GM23338 (cell line): ENCODE measurements around the gene TAOK1. TPM values are rescaled to one million over a fixed set of nuclear protein-coding genes. Genes with fewer than 3 reads are reported as not detected.
A peak's percentile ranks its signal among the peaks of the same experiment; 100 is the strongest.

Experiments used
- ATAC-seq: fragments of 200-7000 bp; cut with Tn5 transposase; 3 replicates; pipeline ENCODE4 v1.9.1; 2020
- DNase-seq: peaks from one replicate; pipeline ENCODE4 v3.0.0-alpha.2; 2015; ENCODE audit warnings: low spot score
- H2AFZ ChIP-seq: fragments of 200-600 bp; sonication (generic); 2 replicates; pipeline ENCODE4 v1.8.0; 2016; ENCODE audit warnings: antibody characterized with exemption, mild to moderate bottlenecking, moderate library complexity
- H3F3A ChIP-seq: fragments of 200-600 bp; sonication (generic); replicated peaks from 2 replicates; pipeline ENCODE4 v1.8.0; 2017; ENCODE audit warnings: antibody characterized with exemption, mixed run types, low read depth
- H3K27ac ChIP-seq: fragments of 200-600 bp; sonication (generic); 2 replicates; pipeline ENCODE4 v1.6.1; 2016; ENCODE audit warnings: low read depth
- H3K27me3 ChIP-seq: fragments of 200-600 bp; sonication (generic); 2 replicates; pipeline ENCODE4 v1.8.0; 2016; ENCODE audit warnings: mild to moderate bottlenecking, mixed run types, moderate library complexity; ENCODE audit not compliant: insufficient read depth
- H3K36me3 ChIP-seq: fragments of 200-600 bp; sonication (generic); 2 replicates; pipeline ENCODE4 v1.8.0; 2016; ENCODE audit warnings: mild to moderate bottlenecking; ENCODE audit not compliant: insufficient read depth
- H3K4me1 ChIP-seq: fragments of 200-600 bp; sonication (generic); 2 replicates; pipeline ENCODE4 v1.8.0; 2016; ENCODE audit warnings: mild to moderate bottlenecking, moderate library complexity; ENCODE audit not compliant: insufficient read depth
- H3K4me2 ChIP-seq: fragments of 200-600 bp; sonication (generic); 2 replicates; pipeline ENCODE4 v1.7.1; 2017; ENCODE audit warnings: mixed run types
- H3K4me3 ChIP-seq: fragments of 200-600 bp; sonication (generic); 2 replicates; pipeline ENCODE4 v1.6.1; 2016; ENCODE audit warnings: mixed run types
- H3K79me2 ChIP-seq: fragments of 200-600 bp; sonication (generic); replicated peaks from 2 replicates; pipeline ENCODE4 v1.8.0; 2017; ENCODE audit warnings: mild to moderate bottlenecking; ENCODE audit not compliant: insufficient read depth
- H3K9me2 ChIP-seq: fragments of 200-600 bp; sonication (generic); 2 replicates; pipeline ENCODE4 v1.8.0; 2017; ENCODE audit not compliant: insufficient read depth
- H4K20me1 ChIP-seq: fragments of 200-600 bp; sonication (generic); replicated peaks from 2 replicates; pipeline ENCODE4 v1.8.0; 2017; ENCODE audit warnings: mild to moderate bottlenecking; ENCODE audit not compliant: insufficient read depth
- H3K27ac Mint-ChIP-seq: 2 replicates; pipeline ENCODE4 v1.8.0; 2020; ENCODE audit warnings: inconsistent platforms, mild to moderate bottlenecking, moderate library complexity, mixed read lengths
- H3K27me3 Mint-ChIP-seq: 3 replicates; pipeline ENCODE4 v1.8.0; 2022; ENCODE audit warnings: low read depth, mild to moderate bottlenecking, moderate library complexity, mixed read lengths, inconsistent platforms; ENCODE audit not compliant: insufficient read depth, poor library complexity
- H3K36me3 Mint-ChIP-seq: 3 replicates; pipeline ENCODE4 v1.8.0; 2021; ENCODE audit warnings: low read depth, mild to moderate bottlenecking, inconsistent platforms, moderate library complexity, mixed read lengths
- H3K4me1 Mint-ChIP-seq: 3 replicates; pipeline ENCODE4 v1.8.0; 2020; ENCODE audit warnings: mild to moderate bottlenecking, inconsistent platforms, mixed read lengths
- H3K4me3 Mint-ChIP-seq: 3 replicates; pipeline ENCODE4 v1.8.0; 2021; ENCODE audit warnings: moderate library complexity, mild to moderate bottlenecking, inconsistent platforms, mixed read lengths
- H3K9me3 Mint-ChIP-seq: 3 replicates; pipeline ENCODE4 v1.8.0; 2020; ENCODE audit warnings: moderate library complexity, mild to moderate bottlenecking, inconsistent platforms, mixed read lengths
- CREB1 ChIP-seq: fragments of 250-450 bp; sonication (Bioruptor Pico); IDR thresholded peaks from 2 replicates; pipeline ENCODE4 v1.5.0; 2020; ENCODE audit warnings: low read depth, mild to moderate bottlenecking, moderate library complexity
- CTCF ChIP-seq, 2 experiments: fragments of 200-600 bp in 1 of 2; sonication (generic) in 1 of 2; conservative IDR thresholded peaks; 2 replicates each; pipeline versions ENCODE4 v1.5.1 to v1.6.1; 2016 to 2017; ENCODE audit warnings: antibody characterized with exemption in 2 of 2, low read depth in 2 of 2, mild to moderate bottlenecking in 2 of 2, moderate library complexity in 1 of 2
- ETS1 ChIP-seq: IDR thresholded peaks from 2 replicates; pipeline ENCODE4 v1.6.1; 2016; ENCODE audit warnings: antibody characterized with exemption
- EZH2 ChIP-seq: fragments of 200-600 bp; sonication (generic); IDR thresholded peaks from one replicate; pipeline ENCODE4 v1.8.0; 2017; ENCODE audit warnings: antibody characterized with exemption, mild to moderate bottlenecking, low read depth; ENCODE audit not compliant: unreplicated experiment
- EZH2phosphoT487 ChIP-seq: fragments of 200-600 bp; sonication (generic); IDR thresholded peaks from one replicate; pipeline ENCODE4 v1.8.1; 2018; ENCODE audit warnings: antibody characterized with exemption; ENCODE audit not compliant: unreplicated experiment
- JUNB ChIP-seq: IDR thresholded peaks from one replicate; pipeline ENCODE4 v1.6.1; 2016; ENCODE audit warnings: antibody characterized with exemption; ENCODE audit not compliant: unreplicated experiment
- NANOG ChIP-seq: IDR thresholded peaks from 2 replicates; pipeline ENCODE4 v1.6.1; 2016; ENCODE audit warnings: antibody characterized with exemption, borderline replicate concordance
- POLR2AphosphoS5 ChIP-seq: IDR thresholded peaks from 2 replicates; pipeline ENCODE4 v1.6.1; 2016; ENCODE audit warnings: antibody characterized with exemption, low read depth
- REST ChIP-seq: IDR thresholded peaks from one replicate; pipeline ENCODE4 v1.6.1; 2018; ENCODE audit warnings: antibody characterized with exemption; ENCODE audit not compliant: unreplicated experiment
- STAT1 ChIP-seq: IDR thresholded peaks from one replicate; pipeline ENCODE4 v1.6.1; 2016; ENCODE audit warnings: antibody characterized with exemption; ENCODE audit not compliant: unreplicated experiment
- ZNF114 ChIP-seq: fragments of 250-450 bp; sonication (Bioruptor Pico); IDR thresholded peaks from 2 replicates; pipeline ENCODE4 v1.5.0; 2020; ENCODE audit warnings: mild to moderate bottlenecking, moderate library complexity
- ZNF331 ChIP-seq: fragments of 250-450 bp; sonication (Bioruptor Pico); IDR thresholded peaks from 2 replicates; pipeline ENCODE4 v1.5.0; 2020; ENCODE audit warnings: low read depth, mild to moderate bottlenecking, moderate library complexity
- ZNF462 ChIP-seq: fragments of 250-450 bp; sonication (Bioruptor Pico); IDR thresholded peaks from 2 replicates; pipeline ENCODE4 v1.5.0; 2020; ENCODE audit warnings: mild to moderate bottlenecking, moderate library complexity
- polyA plus RNA-seq: library from polyadenylated mRNA; unstranded; fragments of >200 nt; fragmentation: Nextera tagmentation; extraction: Ambion mirVana; gene quantifications from 2 replicates; pipeline ENCODE4 v1.2.1, GENCODE V29; 2016
- total RNA-seq: library from RNA; depleted of rRNA; stranded (reverse); fragments of >200 nt; shearing (Covaris generic); gene quantifications from 2 replicates; pipeline ENCODE4 v1.2.3, GENCODE V29; 2014

The TAOK1 gene
- total and polyA plus RNA-seq, 2 experiments from 2014 or later, result 19.4 to 69.8 TPM

- Histone ChIP-seq H3F3A (peaks cover 16% of the 10 kb centered on the region), H4K20me1 (peaks cover 8% of the 10 kb centered on the region; the same call in 1 of the 2 replicates), H3K4me3 (peak overlapping the region; percentile 39), H3K27ac (no peak overlapping the region), H3K4me1 (peaks cover 46% of the 10 kb centered on the region), H3K36me3 (no peaks in the 10 kb centered on the region), H2AFZ (0 out of 2 replicates have a peak overlapping the region, but pooled peaks have one; percentile 14), H3K79me2 (peaks cover 34% of the 10 kb centered on the region), H3K4me2 (peak overlapping the region; percentile 79), H3K27me3 (no peaks in the 10 kb centered on the region), H3K9me2 (no peaks in the 10 kb centered on the region)
- Mint-ChIP-seq H3K9me3 (no peaks in the 10 kb centered on the region), H3K36me3 (no peaks in the 10 kb centered on the region), H3K27me3 (peaks cover 20% of the 10 kb centered on the region), H3K4me3 (no peak overlapping the region), H3K27ac (no peak overlapping the region; the same call in 1 of the 2 replicates), H3K4me1 (peaks cover 45% of the 10 kb centered on the region)
- peak; percentile 2 for ATAC-seq
- TF ChIP-seq EZH2 (no peak), NANOG (no peak), CTCF (conservative IDR thresholded peaks at IDR 0.05; ENCODE audit: low read depth in 2 of 2) (no peak), ETS1 (no peak), ZNF331 (CRISPR knock-in tag) (no peak), EZH2phosphoT487 (no peak), ZNF114 (CRISPR knock-in tag) (no peak), REST (no peak), POLR2AphosphoS5 (no peak), ZNF462 (CRISPR knock-in tag) (no peak), CREB1 (CRISPR knock-in tag) (no peak), STAT1 (no peak), JUNB (no peak)
- DNase-seq, result peak; percentile 30
Observed at GRCh38 chr17:29596811-29597210, 206.6 kb downstream of the TAOK1 start.
